Smooth muscle cell (in vitro differentiated cells): Measurements from ENCODE around the gene TAB2. TPM values are rescaled to one million over a fixed set of nuclear protein-coding genes. Genes with fewer than 3 reads are reported as not detected.

Experiments
- DNase-seq: peaks from one replicate; lab custom pipeline; 2025; ENCODE audit not compliant: unreplicated experiment; lab: John Stamatoyannopoulos, UW
- H2AFZ ChIP-seq: fragments of 200-600 bp; sonication (generic); 2 replicates; pipeline ENCODE4 v1.6.0; 2016; ENCODE audit warnings: antibody characterized with exemption, low read depth, mild to moderate bottlenecking
- H3F3A ChIP-seq: fragments of 200-600 bp; sonication (generic); 2 replicates; pipeline ENCODE4 v1.6.0; 2017; ENCODE audit warnings: antibody characterized with exemption, low read depth
- H3K27ac ChIP-seq: fragments of 200-600 bp; sonication (generic); 2 replicates; pipeline ENCODE4 v1.5.1; 2016; ENCODE audit warnings: low read depth, mild to moderate bottlenecking
- H3K27me3 ChIP-seq: fragments of 200-600 bp; sonication (generic); 2 replicates; pipeline ENCODE4 v1.6.1; 2016; ENCODE audit warnings: low read depth, mild to moderate bottlenecking
- H3K36me3 ChIP-seq: fragments of 200-600 bp; sonication (generic); 2 replicates; pipeline ENCODE4 v1.5.1; 2016; ENCODE audit warnings: low read depth
- H3K4me1 ChIP-seq: fragments of 200-600 bp; sonication (generic); 2 replicates; pipeline ENCODE4 v1.5.1; 2016; ENCODE audit warnings: low read depth
- H3K4me2 ChIP-seq: fragments of 200-600 bp; sonication (generic); 2 replicates; pipeline ENCODE4 v1.6.0; 2016; ENCODE audit warnings: mild to moderate bottlenecking
- H3K4me3 ChIP-seq: fragments of 200-600 bp; sonication (generic); 2 replicates; pipeline ENCODE4 v1.5.1; 2016; ENCODE audit warnings: mild to moderate bottlenecking
- H3K79me2 ChIP-seq: fragments of 200-600 bp; sonication (generic); 2 replicates; pipeline ENCODE4 v1.6.0; 2016; ENCODE audit warnings: low read depth, mild to moderate bottlenecking
- H3K9ac ChIP-seq: fragments of 200-600 bp; sonication (generic); 2 replicates; pipeline ENCODE4 v1.6.0; 2016; ENCODE audit warnings: low read depth
- H3K9me3 ChIP-seq: fragments of 200-600 bp; sonication (generic); replicated peaks from 2 replicates; pipeline ENCODE4 v1.5.1; 2016; ENCODE audit warnings: low read depth
- H4K20me1 ChIP-seq: fragments of 200-600 bp; sonication (generic); 2 replicates; pipeline ENCODE4 v1.6.0; 2016; ENCODE audit warnings: low read depth
- CTCF ChIP-seq: fragments of 200-600 bp; sonication (generic); IDR thresholded peaks from 2 replicates; pipeline ENCODE4 v1.5.1; 2017; ENCODE audit warnings: borderline replicate concordance, mild to moderate bottlenecking, antibody characterized with exemption; ENCODE audit not compliant: insufficient read depth, poor library complexity, severe bottlenecking
- WGBS: methylation state at CpG from one replicate; pipeline ENCODE4 v1.1.7; 2016; ENCODE audit warnings: low lambda C conversion rate; 5-methylcytosine and 5-hydroxymethylcytosine counted together
- polyA plus RNA-seq: library from polyadenylated mRNA; unstranded; fragments of >200 nt; fragmentation: Nextera tagmentation; extraction: Ambion mirVana; gene quantifications from 2 replicates; pipeline ENCODE4 v1.2.1, GENCODE V29; 2016
- total RNA-seq: library from RNA; depleted of rRNA; stranded (reverse); fragments of >200 nt; gene quantifications from 2 replicates; pipeline ENCODE4 v1.2.3, GENCODE V29; 2014

TAB2 gene
- total and polyA plus RNA-seq, 2 experiments from 2014 or later, result 12.6 to 78.5 TPM

- no peaks in the 10 kb centered on the region for H3K27me3 ChIP-seq
- no peak overlapping the region for H2AFZ ChIP-seq
- no peak overlapping the region for H3K9ac ChIP-seq
- H4K20me1 ChIP-seq, result peaks cover 87% of the 10 kb centered on the region
- H3K27ac ChIP-seq, result no peak overlapping the region
- H3K79me2 ChIP-seq, result peaks cover 92% of the 10 kb centered on the region
- no peaks in the 10 kb centered on the region for H3F3A ChIP-seq
- H3K4me3 ChIP-seq, result no peak overlapping the region
- no peak overlapping the region for H3K4me2 ChIP-seq
- H3K4me1 ChIP-seq, result no peaks in the 10 kb centered on the region
- H3K36me3 ChIP-seq, result no peaks in the 10 kb centered on the region
- WGBS, result 100% methylated on average over 6 of the region's 6 CpGs
- TF ChIP-seq CTCF, result no peak
- DNase-seq, result no peak
- H3K9me3 ChIP-seq, result no peaks in the 10 kb centered on the region
These were observed 74.6 kb downstream of the TAB2 start for GRCh38 chr6:149392093-149392492.

GRCh38 chr6:149392535-149392934 is 75.0 kb downstream of the TAB2 start:
- peaks cover 84% of the 10 kb centered on the region for H4K20me1 ChIP-seq
- no peaks in the 10 kb centered on the region for H3K9me3 ChIP-seq
- no peak for DNase-seq
- no peaks in the 10 kb centered on the region for H3F3A ChIP-seq
- peaks cover 87% of the 10 kb centered on the region for H3K79me2 ChIP-seq
- H3K4me2 ChIP-seq, result no peak overlapping the region
- H3K9ac ChIP-seq, result no peak overlapping the region
- H3K27ac ChIP-seq, result peak overlapping the region; percentile 17
- no peak for TF ChIP-seq CTCF
- H3K4me3 ChIP-seq, result no peak overlapping the region
- H2AFZ ChIP-seq, result no peak overlapping the region
- no peaks in the 10 kb centered on the region for H3K27me3 ChIP-seq
- peaks cover under 1% of the 10 kb centered on the region for H3K36me3 ChIP-seq
- H3K4me1 ChIP-seq, result no peaks in the 10 kb centered on the region

- TF ChIP-seq CTCF, result no peak
- Histone ChIP-seq H3K27me3 (no peaks in the 10 kb centered on the region), H3K9me3 (no peaks in the 10 kb centered on the region), H3K4me2 (no peak overlapping the region), H4K20me1 (peaks cover 78% of the 10 kb centered on the region), H3K27ac (peak overlapping the region; percentile 17), H3F3A (no peaks in the 10 kb centered on the region), H3K79me2 (peaks cover 85% of the 10 kb centered on the region), H3K9ac (no peak overlapping the region), H3K4me1 (no peaks in the 10 kb centered on the region), H3K36me3 (peaks cover 7% of the 10 kb centered on the region), H2AFZ (no peak overlapping the region), H3K4me3 (no peak overlapping the region)
- DNase-seq, result no peak
These were observed 75.6 kb downstream of the TAB2 start for GRCh38 chr6:149393002-149393679.

GRCh38 chr6:149395185-149395584 is 77.7 kb downstream of the TAB2 start:
- TF ChIP-seq CTCF, result no peak
- no peak overlapping the region for H3K4me2 ChIP-seq
- no peaks in the 10 kb centered on the region for H3K4me1 ChIP-seq
- H4K20me1 ChIP-seq, result peaks cover 59% of the 10 kb centered on the region
- no peaks in the 10 kb centered on the region for H3F3A ChIP-seq
- no peak overlapping the region for H3K27ac ChIP-seq
- H2AFZ ChIP-seq, result no peak overlapping the region
- no peaks in the 10 kb centered on the region for H3K27me3 ChIP-seq
- H3K36me3 ChIP-seq, result peaks cover 18% of the 10 kb centered on the region
- no peak overlapping the region for H3K4me3 ChIP-seq
- H3K79me2 ChIP-seq, result peaks cover 66% of the 10 kb centered on the region
- H3K9ac ChIP-seq, result no peak overlapping the region
- DNase-seq, result no peak
- no peaks in the 10 kb centered on the region for H3K9me3 ChIP-seq
